GM12873 (cell line): ENCODE measurements around the gene RINL.

Source experiments
- CTCF ChIP-seq: IDR thresholded peaks from 2 replicates; pipeline ENCODE4 v1.5.1; 2012; ENCODE audit warnings: low read depth, mild to moderate bottlenecking, moderate library complexity, low read length, control low read depth; ENCODE audit not compliant: insufficient read depth; ENCODE audit errors: missing control alignments

The RINL gene

GRCh38 chr19:38918526-38918925 is 40.5 kb upstream of the RINL start:
- no peak for TF ChIP-seq CTCF

GRCh38 chr19:38917921-38918491 is 39.9 kb upstream of the RINL start:
- peak; percentile 19 for TF ChIP-seq CTCF

- no peak for TF ChIP-seq CTCF
These were observed 39.4 kb upstream of the RINL start for GRCh38 chr19:38917516-38917915.

GRCh38 chr19:38915329-38916321 is 37.5 kb upstream of the RINL start:
- TF ChIP-seq CTCF: no peak

- no peak for TF ChIP-seq CTCF
These were observed 35.9 kb upstream of the RINL start for GRCh38 chr19:38913958-38914357.

- TF ChIP-seq CTCF: no peak
These were observed 34.8 kb upstream of the RINL start for GRCh38 chr19:38912600-38913514.
